ENCODE results near the gene GJA1. TPM values are rescaled to one million over a fixed set of nuclear protein-coding genes. Genes with fewer than 3 reads are reported as not detected.
"Not testable (repeated sequence)": the region's sequence is repeated elsewhere in the genome, so short reads cannot be mapped to it uniquely, and the experiment has no call there.

The GJA1 gene
- total RNA-seq, 1 donor from 2014 or later: 140 TPM

DNA sequence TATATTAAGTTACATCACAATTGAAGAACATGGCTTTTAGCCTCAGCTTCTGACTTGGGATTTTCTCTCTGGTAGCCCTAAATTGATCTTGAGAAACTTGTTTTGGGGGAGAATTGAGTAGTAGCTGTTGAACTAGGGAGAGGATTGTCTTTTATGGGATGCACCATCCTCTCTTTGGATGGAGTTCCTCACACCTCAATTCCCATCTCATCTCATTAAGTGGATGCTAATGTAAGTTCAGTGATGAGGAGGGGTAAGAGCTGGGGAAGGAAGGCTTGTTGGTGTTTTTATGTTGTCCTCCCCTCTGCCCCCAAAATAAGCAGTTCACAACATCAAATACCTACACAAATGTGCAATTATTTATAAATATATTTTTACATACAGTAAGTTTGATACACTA, 4.0 kb downstream of the GJA1 start:
- Mint-ChIP-seq H3K27me3 (ENCODE audit: low read depth) (no peaks in the 10 kb centered on the region), H3K27ac (no peak overlapping the region), H3K36me3 (no peaks in the 10 kb centered on the region), H3K4me3 (peak overlapping the region; percentile 54), H3K4me1 (peaks cover 50% of the 10 kb centered on the region), H3K9me3 (no peaks in the 10 kb centered on the region)
- DNase-seq (ENCODE audit: low spot score in 2 of 2, unreplicated experiment in 2 of 2): no peak
- TF ChIP-seq, protein P1, sequence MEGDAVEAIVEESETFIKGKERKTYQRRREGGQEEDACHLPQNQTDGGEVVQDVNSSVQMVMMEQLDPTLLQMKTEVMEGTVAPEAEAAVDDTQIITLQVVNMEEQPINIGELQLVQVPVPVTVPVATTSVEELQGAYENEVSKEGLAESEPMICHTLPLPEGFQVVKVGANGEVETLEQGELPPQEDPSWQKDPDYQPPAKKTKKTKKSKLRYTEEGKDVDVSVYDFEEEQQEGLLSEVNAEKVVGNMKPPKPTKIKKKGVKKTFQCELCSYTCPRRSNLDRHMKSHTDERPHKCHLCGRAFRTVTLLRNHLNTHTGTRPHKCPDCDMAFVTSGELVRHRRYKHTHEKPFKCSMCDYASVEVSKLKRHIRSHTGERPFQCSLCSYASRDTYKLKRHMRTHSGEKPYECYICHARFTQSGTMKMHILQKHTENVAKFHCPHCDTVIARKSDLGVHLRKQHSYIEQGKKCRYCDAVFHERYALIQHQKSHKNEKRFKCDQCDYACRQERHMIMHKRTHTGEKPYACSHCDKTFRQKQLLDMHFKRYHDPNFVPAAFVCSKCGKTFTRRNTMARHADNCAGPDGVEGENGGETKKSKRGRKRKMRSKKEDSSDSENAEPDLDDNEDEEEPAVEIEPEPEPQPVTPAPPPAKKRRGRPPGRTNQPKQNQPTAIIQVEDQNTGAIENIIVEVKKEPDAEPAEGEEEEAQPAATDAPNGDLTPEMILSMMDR (IDR thresholded peaks at IDR 0.05; ENCODE audit: unreplicated experiment): no peak

DNA sequence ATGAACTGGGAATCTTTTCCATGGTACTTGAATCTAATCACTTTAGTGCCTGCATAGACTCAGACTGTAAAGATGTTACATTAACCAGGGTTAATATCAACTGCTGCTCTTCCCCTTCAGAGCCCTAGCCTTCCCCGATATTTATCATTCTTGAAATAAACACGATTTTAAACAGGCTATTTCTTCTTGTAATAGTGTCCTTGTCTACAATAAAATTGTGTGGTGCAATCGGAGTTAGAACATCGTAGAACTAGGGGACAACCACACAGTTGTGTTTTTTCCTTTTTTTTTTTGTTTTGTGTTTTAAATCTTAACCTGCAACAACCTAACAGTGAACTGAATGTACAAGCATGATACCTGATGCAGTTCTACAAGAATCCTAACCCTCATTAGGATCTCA, 4.5 kb downstream of the GJA1 start:
- Mint-ChIP-seq H3K4me3 (peak overlapping the region; percentile 52), H3K4me1 (peaks cover 47% of the 10 kb centered on the region), H3K27me3 (ENCODE audit: low read depth) (no peaks in the 10 kb centered on the region), H3K9me3 (no peaks in the 10 kb centered on the region), H3K36me3 (no peaks in the 10 kb centered on the region), H3K27ac (peak overlapping the region; percentile 28)
- no peak for DNase-seq (ENCODE audit: low spot score in 2 of 2, unreplicated experiment in 2 of 2)
- TF ChIP-seq, protein P1 (IDR thresholded peaks at IDR 0.05; ENCODE audit: unreplicated experiment): no peak

DNA sequence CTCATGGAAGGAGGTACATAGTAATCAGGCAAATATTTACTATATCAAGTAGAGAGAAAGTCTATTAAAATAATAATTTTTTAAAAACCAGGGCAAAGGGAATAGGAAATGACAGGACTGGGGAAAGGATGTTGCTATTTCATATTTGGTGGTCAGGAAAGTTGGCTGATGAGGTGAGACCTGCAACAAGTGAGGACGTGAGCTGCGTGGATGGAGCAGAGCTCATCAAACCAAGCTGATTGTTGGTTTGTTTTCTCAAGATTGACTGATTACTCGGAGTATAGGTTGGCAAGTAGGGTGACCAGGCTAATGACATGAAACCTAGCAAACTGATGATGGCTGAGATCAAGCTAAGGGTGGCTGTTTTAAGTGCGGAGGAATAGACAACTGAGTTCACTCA, 6.0 kb downstream of the GJA1 start:
- H3K36me3 Mint-ChIP-seq: peaks cover 4% of the 10 kb centered on the region
- no peak for DNase-seq (ENCODE audit: low spot score in 2 of 2, unreplicated experiment in 2 of 2)

DNA sequence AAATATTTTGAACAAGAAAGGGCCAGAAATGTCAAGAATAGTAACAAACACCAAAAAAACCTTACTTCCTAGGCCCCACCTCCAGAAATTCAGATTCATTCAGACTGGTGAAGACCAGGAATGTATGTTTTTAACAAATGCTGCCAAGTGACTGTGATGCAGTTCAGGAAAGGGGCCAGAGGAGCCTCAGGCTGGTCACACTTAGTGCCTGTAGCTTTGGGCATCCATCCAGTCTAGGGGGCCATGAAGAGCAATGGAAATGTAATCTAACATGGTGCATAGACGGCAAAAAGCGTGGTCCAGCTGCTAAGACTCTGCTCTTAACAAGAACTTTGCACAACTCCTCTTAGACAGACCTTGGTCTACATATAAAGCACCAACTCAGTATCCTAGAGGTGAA, 7.1 kb downstream of the GJA1 start:
- peak overlapping the region; percentile 20 for H3K4me3 Mint-ChIP-seq
- no peaks in the 10 kb centered on the region for H3K9me3 Mint-ChIP-seq
- H3K36me3 Mint-ChIP-seq: peaks cover 15% of the 10 kb centered on the region
- DNase-seq (ENCODE audit: low spot score in 2 of 2, unreplicated experiment in 2 of 2): no peak
- TF ChIP-seq, protein P1 (IDR thresholded peaks at IDR 0.05; ENCODE audit: unreplicated experiment): no peak
- H3K4me1 Mint-ChIP-seq: peaks cover 40% of the 10 kb centered on the region
- H3K27ac Mint-ChIP-seq: no peak overlapping the region
- no peaks in the 10 kb centered on the region for H3K27me3 Mint-ChIP-seq (ENCODE audit: low read depth)

More for the DNA sequence above, 6.0 kb downstream of the GJA1 start:
- no peaks in the 10 kb centered on the region for H3K27me3 Mint-ChIP-seq (ENCODE audit: low read depth)
- no peaks in the 10 kb centered on the region for H3K9me3 Mint-ChIP-seq
- peak overlapping the region; percentile 5 for H3K4me3 Mint-ChIP-seq
- TF ChIP-seq, protein P1 (IDR thresholded peaks at IDR 0.05; ENCODE audit: unreplicated experiment): no peak
- peak overlapping the region; percentile 7 for H3K27ac Mint-ChIP-seq
- H3K4me1 Mint-ChIP-seq: peaks cover 40% of the 10 kb centered on the region

DNA sequence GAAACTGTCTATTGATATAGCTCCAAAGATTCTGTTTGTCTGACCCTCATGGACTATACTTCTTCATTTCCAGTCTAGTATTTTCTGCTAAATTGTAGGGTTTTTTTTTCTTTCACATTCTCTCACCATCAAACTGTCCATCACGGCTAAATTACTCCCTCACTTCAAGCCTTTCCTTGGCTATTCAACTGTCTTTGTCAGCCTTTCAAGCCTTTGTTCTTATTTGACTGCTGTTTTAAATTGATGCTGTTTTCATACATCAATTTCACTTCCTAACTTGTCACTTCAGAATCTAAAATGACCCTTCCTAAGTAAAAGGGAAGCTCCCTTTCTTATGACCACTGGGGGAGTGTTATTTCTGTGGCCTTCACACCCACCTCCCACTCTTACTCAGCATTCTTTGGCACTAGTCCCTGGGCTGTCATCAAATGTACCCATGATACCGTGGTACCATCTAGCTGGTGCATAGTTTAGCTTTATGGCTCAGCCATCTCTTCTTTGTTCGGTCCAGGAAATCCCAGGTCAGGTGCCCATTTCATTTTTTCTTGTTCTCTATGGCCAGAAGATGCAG, 8.6 kb downstream of the GJA1 start:
- Mint-ChIP-seq H3K4me1 (peaks cover 30% of the 10 kb centered on the region), H3K4me3 (no peak overlapping the region), H3K27ac (peak overlapping the region; percentile 11), H3K27me3 (ENCODE audit: low read depth) (no peaks in the 10 kb centered on the region), H3K36me3 (peaks cover 27% of the 10 kb centered on the region), H3K9me3 (no peaks in the 10 kb centered on the region)
- no peak for DNase-seq (ENCODE audit: low spot score in 2 of 2, unreplicated experiment in 2 of 2)
- TF ChIP-seq, protein P1 (IDR thresholded peaks at IDR 0.05; ENCODE audit: unreplicated experiment): no peak

DNA sequence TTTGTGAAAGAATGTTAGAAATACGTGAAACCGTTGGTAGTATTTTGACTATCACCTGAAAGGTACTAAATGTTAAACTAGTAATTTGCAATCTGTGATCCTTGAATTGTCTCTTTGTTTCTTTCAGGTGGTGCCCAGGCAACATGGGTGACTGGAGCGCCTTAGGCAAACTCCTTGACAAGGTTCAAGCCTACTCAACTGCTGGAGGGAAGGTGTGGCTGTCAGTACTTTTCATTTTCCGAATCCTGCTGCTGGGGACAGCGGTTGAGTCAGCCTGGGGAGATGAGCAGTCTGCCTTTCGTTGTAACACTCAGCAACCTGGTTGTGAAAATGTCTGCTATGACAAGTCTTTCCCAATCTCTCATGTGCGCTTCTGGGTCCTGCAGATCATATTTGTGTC, 11.3 kb downstream of the GJA1 start:
- not testable (repeated sequence) for H3K9me3 Mint-ChIP-seq; H3K27me3 Mint-ChIP-seq (ENCODE audit: low read depth); DNase-seq (ENCODE audit: low spot score in 2 of 2, unreplicated experiment in 2 of 2); H3K27ac Mint-ChIP-seq; H3K4me3 Mint-ChIP-seq
- H3K36me3 Mint-ChIP-seq: peaks cover 36% of the 10 kb centered on the region
- H3K4me1 Mint-ChIP-seq: peaks cover 20% of the 10 kb centered on the region

DNA sequence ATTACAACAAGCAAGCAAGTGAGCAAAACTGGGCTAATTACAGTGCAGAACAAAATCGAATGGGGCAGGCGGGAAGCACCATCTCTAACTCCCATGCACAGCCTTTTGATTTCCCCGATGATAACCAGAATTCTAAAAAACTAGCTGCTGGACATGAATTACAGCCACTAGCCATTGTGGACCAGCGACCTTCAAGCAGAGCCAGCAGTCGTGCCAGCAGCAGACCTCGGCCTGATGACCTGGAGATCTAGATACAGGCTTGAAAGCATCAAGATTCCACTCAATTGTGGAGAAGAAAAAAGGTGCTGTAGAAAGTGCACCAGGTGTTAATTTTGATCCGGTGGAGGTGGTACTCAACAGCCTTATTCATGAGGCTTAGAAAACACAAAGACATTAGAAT, 12.3 kb downstream of the GJA1 start:
- Mint-ChIP-seq H3K27ac (peak overlapping the region; percentile 41), H3K36me3 (peaks cover 36% of the 10 kb centered on the region), H3K4me1 (peaks cover 15% of the 10 kb centered on the region)
- H3K4me3 Mint-ChIP-seq; H3K9me3 Mint-ChIP-seq; DNase-seq (ENCODE audit: low spot score in 2 of 2, unreplicated experiment in 2 of 2); H3K27me3 Mint-ChIP-seq (ENCODE audit: low read depth): not testable (repeated sequence)

DNA sequence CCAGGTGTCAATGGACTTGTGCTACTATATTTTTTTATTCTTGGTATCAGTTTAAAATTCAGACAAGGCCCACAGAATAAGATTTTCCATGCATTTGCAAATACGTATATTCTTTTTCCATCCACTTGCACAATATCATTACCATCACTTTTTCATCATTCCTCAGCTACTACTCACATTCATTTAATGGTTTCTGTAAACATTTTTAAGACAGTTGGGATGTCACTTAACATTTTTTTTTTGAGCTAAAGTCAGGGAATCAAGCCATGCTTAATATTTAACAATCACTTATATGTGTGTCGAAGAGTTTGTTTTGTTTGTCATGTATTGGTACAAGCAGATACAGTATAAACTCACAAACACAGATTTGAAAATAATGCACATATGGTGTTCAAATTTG, 13.1 kb downstream of the GJA1 start:
- DNase-seq (ENCODE audit: low spot score in 2 of 2, unreplicated experiment in 2 of 2); H3K27ac Mint-ChIP-seq; H3K4me3 Mint-ChIP-seq; H3K9me3 Mint-ChIP-seq; H3K4me1 Mint-ChIP-seq; H3K27me3 Mint-ChIP-seq (ENCODE audit: low read depth): not testable (repeated sequence)
- H3K36me3 Mint-ChIP-seq: peaks cover 36% of the 10 kb centered on the region
